Endothelial cell of umbilical vein (primary cell): ENCODE measurements around the gene APBB2.

Source experiments
- EZH2 ChIP-seq: IDR thresholded peaks from 2 replicates; pipeline ENCODE4 v1.6.1; 2012; ENCODE audit warnings: borderline replicate concordance, low read depth, mild to moderate bottlenecking, moderate library complexity, low read length, inconsistent platforms; ENCODE audit not compliant: severe bottlenecking
- GATA2 ChIP-seq: IDR thresholded peaks from 2 replicates; pipeline ENCODE4 v1.7.0; 2011; ENCODE audit warnings: low read depth, mild to moderate bottlenecking, moderate library complexity, mixed read lengths, low read length; ENCODE audit not compliant: insufficient read length, insufficient read depth
- JUN ChIP-seq: IDR thresholded peaks from 2 replicates; pipeline ENCODE4 v1.6.1; 2011; ENCODE audit warnings: borderline replicate concordance, low read depth; ENCODE audit not compliant: insufficient read length, insufficient read depth
- POLR2A ChIP-seq: IDR thresholded peaks from 2 replicates; pipeline ENCODE4 v1.6.1; 2012; ENCODE audit warnings: low read depth, mild to moderate bottlenecking, control low read depth, low read length
- POLR2AphosphoS5 ChIP-seq: IDR thresholded peaks from 2 replicates; pipeline ENCODE4 v1.6.1; 2012; ENCODE audit warnings: low read depth, mild to moderate bottlenecking, control low read depth, low read length, moderate library complexity; ENCODE audit not compliant: insufficient read depth
- TF ChIP-seq, protein P1 (sequence below), 2 donors: IDR thresholded peaks; 1 replicate in 1 of 2; 2 replicates in 1 of 2; pipeline ENCODE4 v1.5.1; 2011; ENCODE audit warnings: low read length in 2 of 2, mild to moderate bottlenecking in 2 of 2, moderate library complexity in 2 of 2, control low read depth in 1 of 2, inconsistent platforms in 1 of 2, low read depth in 1 of 2; ENCODE audit not compliant: insufficient read depth in 1 of 2; ENCODE audit errors: extremely low read depth in 1 of 2
- TF ChIP-seq, protein P2 (sequence below): IDR thresholded peaks from 2 replicates; pipeline ENCODE4 v1.6.1; 2011; ENCODE audit not compliant: insufficient read depth, insufficient read length

DNA sequence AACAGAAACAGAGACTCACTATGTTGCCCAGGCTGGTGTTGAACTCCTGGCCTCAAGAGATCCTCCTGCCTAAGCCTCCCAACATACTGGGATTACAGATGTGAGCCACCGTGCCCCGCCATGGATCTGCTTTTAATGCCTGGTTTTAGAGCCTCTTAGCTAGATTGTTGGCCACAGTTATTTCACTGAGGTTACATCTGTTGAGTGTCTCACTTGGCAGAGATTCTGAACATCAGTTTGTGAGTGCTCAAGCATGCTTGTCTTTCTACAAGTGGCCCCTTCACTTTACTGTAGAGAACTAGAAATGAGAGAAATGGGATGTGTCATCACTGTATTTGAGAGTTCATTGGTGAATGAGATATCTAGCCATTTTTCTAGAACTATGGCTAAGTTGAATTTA, 218.5 kb downstream of the APBB2 start:
- no peak for TF ChIP-seq POLR2A
- TF ChIP-seq, protein P1, sequence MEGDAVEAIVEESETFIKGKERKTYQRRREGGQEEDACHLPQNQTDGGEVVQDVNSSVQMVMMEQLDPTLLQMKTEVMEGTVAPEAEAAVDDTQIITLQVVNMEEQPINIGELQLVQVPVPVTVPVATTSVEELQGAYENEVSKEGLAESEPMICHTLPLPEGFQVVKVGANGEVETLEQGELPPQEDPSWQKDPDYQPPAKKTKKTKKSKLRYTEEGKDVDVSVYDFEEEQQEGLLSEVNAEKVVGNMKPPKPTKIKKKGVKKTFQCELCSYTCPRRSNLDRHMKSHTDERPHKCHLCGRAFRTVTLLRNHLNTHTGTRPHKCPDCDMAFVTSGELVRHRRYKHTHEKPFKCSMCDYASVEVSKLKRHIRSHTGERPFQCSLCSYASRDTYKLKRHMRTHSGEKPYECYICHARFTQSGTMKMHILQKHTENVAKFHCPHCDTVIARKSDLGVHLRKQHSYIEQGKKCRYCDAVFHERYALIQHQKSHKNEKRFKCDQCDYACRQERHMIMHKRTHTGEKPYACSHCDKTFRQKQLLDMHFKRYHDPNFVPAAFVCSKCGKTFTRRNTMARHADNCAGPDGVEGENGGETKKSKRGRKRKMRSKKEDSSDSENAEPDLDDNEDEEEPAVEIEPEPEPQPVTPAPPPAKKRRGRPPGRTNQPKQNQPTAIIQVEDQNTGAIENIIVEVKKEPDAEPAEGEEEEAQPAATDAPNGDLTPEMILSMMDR (IDR thresholded peaks at IDR 0.05; ENCODE audit: extremely low read depth in 1 of 2, insufficient read depth in 1 of 2, low read depth in 1 of 2, low read length in 2 of 2), result no peak
- TF ChIP-seq POLR2AphosphoS5, result no peak
- TF ChIP-seq EZH2, result no peak
- TF ChIP-seq, protein P2, sequence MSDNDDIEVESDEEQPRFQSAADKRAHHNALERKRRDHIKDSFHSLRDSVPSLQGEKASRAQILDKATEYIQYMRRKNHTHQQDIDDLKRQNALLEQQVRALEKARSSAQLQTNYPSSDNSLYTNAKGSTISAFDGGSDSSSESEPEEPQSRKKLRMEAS, result no peak
- TF ChIP-seq JUN, result no peak
- TF ChIP-seq GATA2, result no peak
